DMS114 treated with DMSO at 0.1 percent for 48 hours (cell line): ENCODE data around the gene RNF146.
"Not testable (repeated sequence)": the region's sequence is repeated elsewhere in the genome, so short reads cannot be mapped to it uniquely, and the experiment has no call there.

Experiments used
- DNase-seq: peaks from one replicate; lab custom pipeline; 2025; ENCODE audit not compliant: unreplicated experiment; lab: John Stamatoyannopoulos, UW

Gene RNF146

DNA sequence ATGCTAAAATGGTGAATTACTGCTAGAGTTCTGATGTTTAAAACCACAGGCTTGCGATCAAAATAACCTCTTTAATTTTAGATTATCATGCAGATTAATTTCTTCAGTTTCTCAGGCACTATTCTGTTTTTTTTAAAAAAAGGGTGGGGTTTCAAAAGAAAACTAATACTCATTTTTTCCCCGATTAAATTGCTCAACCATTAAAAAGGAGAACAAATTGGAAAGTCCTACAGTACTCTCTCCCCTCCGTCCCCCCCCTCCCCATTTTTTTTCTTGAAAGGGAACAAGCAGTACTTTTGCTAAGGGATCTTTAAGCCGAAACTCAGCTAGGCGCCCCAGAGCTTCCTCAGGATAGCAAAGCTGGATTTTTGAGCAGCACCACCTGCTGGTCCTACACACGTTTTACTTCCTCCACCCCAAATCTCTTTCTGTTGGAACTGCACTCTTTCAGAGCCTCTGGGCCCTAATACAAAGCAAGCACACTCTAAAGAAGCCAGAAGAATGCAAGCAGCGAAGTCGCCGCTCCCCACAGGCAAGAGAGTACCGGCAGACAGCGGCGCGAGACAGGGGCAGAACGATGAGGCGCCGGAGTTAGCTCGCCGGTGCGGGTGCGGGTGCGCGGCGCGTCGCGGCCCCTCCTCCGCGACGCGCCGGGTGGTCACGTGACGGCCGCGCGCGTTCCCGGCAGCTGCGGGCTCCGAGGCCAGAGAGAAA is at the start of gene RNF146:
Gene RNF146, plus strand, starts transcription at position 687 of the 714 bp plus-strand sequence. CDS start 13,475 bp downstream, outside the sequence.
- DNase-seq, result peak; percentile 61

- no peak for DNase-seq
These were observed 46.8 kb upstream of the RNF146 start for GRCh38 chr6:127219869-127220268.

DNA sequence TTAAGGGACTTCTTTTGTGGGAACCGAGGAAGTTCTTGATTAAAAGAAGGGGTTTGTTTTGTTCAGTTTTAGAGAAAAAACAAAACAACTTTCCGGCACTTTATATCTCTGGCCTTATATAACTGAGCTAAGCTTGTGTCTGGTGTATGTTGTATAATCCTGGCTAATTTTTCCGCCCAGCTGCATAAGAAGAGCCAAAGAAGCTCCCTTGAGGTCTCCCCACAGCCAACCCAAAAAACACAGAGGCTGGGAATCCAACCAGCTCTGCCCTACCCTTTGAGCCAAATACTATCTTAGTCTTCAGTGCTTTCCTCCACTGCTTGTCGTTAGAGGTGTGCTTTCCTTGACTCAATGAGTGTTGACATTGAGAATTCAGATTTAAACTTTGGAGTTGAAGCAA is 45.5 kb upstream of the RNF146 start:
- DNase-seq, result no peak

DNA sequence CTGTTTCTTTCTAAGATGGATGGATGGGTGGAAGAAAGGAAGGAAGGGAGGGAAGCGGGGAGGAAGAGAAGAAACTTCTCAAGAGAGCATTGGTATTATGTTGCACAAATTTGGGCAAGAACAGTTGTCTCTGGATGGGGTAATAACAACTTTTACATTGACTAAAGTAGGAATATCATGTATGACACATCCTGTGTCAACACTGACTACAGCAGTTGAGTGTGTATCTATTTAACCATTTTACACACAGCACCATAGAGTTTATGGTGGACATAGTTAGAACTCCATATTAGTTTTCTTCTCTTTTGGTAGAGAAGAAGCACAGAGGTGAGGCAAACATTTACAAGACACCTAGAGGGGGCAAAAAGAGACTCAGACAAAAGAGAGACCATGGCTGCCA is 44.2 kb upstream of the RNF146 start:
- no peak for DNase-seq

GRCh38 chr6:127225497-127225896 is 41.2 kb upstream of the RNF146 start:
- DNase-seq, result no peak

- DNase-seq, result not testable (repeated sequence)
These were observed 32.8 kb upstream of the RNF146 start for GRCh38 chr6:127233819-127234218.

DNA sequence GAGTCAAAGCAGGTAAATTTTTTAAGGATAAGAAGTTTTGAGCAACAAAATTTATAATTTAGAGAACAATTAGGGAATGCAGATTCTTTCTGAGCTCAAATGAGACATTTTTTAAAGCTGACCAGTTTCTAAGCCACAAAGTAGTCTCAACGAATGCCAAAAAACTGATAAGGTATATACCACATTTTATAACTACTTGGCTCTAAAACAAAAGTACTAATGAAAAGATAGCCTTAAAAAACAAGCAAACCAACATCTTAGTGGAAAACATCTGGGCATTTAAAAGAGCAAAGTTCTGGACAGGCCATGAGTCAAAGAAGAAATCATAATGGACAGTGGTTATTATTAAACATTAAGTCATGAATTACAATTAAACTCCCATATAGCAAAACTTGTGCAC is 23.2 kb upstream of the RNF146 start:
- DNase-seq, result no peak

GRCh38 chr6:127247114-127248096 is 19.3 kb upstream of the RNF146 start:
- DNase-seq, result no peak

DNA sequence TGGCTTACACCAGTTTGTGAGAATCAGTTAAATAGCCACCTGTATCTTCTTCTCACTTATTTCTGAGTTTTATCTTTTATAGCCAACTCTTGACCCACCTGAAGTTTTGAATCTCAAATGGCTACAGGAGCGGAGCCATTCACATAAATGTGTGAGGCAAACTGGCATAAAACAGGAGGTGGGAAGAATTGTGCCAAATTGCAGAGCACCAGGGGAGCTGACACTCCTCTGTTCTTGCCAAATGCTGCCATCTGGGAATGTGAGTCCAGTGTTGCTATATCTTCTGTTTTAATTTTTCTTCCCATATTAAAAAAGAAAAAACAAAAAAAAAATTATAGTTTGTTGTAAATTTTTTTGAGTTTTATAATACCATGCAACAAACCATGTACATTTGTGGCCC is 17.0 kb upstream of the RNF146 start:
- DNase-seq, result no peak

- DNase-seq, result no peak
These were observed 11.4 kb upstream of the RNF146 start for GRCh38 chr6:127255286-127255685.

DNA sequence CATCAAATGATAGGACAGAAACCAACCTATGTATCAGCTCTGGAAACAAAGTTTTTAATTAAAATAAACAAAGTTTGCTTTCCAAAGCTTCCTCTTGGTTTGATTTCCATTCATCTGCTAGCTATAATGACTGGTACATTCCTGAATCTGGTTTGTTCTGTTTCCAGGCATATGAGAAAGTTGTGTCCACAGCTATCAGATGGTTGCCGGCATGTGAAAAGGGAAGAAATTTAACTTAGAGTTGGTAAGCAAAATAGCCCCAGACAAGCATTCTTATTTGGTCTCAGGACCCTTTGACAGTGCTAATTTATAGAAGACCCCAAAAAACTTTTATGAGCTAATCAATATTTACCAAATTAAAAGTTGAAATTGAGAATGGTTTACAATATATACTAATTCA is 3.8 kb upstream of the RNF146 start:
- no peak for DNase-seq

GRCh38 chr6:127263481-127263880 is 3.2 kb upstream of the RNF146 start:
- no peak for DNase-seq

- DNase-seq, result no peak
These were observed 405 bp downstream of the RNF146 start for GRCh38 chr6:127266892-127267645.

DNA sequence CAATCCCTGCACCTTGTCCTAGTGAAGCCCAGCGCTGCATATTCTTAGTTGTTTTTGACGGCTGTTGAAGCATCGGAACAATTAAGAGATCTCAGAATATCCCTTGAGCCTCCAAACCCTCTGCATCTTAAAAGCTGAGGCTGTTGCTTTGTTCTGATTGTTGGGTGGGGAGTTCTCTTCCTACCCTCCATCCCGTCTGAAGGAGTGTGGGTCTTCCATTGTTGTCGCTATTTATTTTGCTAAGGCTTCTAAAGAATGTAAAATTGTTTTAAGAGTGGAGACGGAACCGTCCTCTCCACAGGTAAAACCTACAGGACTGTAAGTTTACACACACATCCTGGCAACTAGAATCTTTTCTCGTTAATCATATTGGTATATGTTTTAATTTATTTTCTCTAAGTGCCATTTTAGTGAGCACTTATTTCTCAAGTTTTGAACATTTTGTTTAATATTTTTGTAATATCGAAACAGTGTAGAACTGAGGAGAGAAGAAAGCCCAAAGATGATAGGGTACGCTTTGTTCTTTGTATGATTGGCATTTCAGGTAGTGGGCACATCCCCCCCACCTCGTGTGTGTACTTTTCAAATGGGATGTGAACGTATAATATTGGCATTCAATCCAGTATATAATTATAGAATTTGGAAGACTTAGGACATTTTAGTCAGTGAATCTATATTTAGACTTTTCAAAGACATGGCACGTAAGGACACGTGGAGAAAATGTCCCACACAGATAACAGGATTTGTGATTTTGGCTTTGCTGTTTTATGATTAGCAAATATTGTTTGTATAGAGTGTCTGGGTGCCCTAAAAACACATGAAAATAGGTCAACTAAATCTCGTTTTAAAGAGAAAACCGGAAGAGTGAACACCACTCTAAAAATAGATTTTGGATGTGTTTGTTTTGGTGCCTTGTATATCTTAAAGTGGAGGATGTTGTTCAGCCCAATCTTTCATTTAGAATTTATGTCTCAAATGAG is 1.3 kb downstream of the RNF146 start:
- no peak for DNase-seq

GRCh38 chr6:127272576-127272975 is 5.9 kb downstream of the RNF146 start:
- DNase-seq, result no peak

DNA sequence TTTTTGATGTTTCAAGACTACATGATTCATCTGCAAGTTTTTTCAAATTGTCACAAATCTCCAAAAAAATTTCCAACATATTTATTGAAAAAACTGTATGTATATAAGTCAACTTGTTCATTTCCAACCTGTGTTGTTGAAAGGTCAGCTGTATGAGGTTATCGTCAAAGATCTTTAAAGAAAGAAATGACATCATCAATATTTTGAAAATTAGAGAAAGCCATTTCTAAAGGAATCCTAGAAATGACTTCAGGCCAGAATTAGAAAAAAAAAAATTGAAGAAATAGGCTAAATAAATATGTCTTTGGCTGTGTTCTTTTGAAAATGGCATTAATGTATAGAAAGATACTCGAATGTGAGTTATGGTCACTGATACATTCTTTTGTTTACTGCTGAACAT is 6.8 kb downstream of the RNF146 start:
- no peak for DNase-seq

DNA sequence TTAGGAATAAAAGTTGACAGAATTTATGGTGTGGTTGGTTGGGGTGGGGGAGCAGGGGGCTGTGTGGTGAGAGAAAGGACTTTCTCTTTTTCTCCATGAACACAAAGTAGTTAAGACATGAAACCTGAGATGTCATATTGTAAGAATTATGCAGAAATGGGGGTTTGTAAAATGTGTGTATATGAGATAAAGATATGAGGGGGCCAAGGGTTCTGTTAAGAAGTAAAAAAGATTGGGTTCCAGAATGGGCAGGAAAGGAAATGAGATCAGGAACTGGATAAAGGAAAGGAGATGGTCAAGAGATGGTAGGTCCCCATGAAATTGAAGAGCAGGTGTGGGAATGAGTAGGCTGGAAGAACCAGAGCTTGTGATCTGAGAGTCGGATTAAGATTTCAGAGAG is 9.7 kb downstream of the RNF146 start:
- DNase-seq, result no peak

DNA sequence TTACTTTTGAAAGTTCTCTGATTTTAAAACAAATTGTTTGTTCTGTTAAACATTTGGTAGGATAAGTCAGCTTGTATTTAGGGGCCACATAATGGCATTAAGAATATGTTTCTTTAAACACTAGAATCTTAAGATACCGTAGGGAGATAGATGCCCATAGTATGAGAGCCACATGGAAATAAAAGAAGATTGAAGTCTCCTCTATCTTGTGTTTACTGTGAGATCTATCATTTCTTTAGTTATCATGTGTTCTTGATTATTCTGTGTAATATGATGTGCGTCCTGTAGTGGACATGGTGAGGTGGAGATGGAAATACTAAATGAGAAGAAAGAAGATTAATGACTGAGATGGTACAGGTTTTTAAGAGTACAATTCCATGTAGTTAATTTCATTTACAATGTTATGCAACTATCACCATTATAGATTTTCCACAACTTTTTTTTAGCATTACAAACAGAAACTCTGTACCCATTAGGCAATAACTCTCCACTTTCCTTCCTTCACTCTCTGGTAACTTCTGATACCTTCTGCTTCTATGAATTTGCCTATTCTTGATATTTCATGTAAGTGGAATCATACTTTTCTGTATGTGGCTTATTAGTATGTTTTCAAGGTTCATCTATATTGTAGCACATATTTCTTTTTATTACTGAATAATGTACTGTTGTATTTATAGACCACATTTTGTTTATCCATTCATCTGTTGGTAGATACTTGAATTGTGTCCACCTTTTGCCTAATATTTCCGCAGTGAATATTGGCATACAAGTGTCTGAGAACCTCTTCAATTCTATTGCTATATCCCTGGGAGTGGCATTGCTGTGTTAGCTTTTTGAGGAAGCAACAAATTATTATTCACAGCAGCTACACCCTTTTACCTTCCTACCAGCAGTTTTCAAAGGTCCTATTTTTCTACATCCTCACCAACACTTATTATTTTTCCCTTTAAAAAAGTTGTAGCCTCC is 11.5 kb downstream of the RNF146 start:
- no peak for DNase-seq

- no peak for DNase-seq
These were observed 13.2 kb downstream of the RNF146 start for GRCh38 chr6:127279815-127280214.
